H1 (cell line): ENCODE results near the gene CD226. TPM values are rescaled to one million over a fixed set of nuclear protein-coding genes. Genes with fewer than 3 reads are reported as not detected.

Source experiments
- CREB1 ChIP-seq: IDR thresholded peaks from 2 replicates; pipeline ENCODE4 v1.6.1; 2012; ENCODE audit warnings: inconsistent platforms
- SP1 ChIP-seq: IDR thresholded peaks from 2 replicates; pipeline ENCODE4 v1.6.1; 2011; ENCODE audit warnings: low read depth, low read length
- SRF ChIP-seq: IDR thresholded peaks from 2 replicates; pipeline ENCODE4 v1.6.1; 2011; ENCODE audit warnings: mild to moderate bottlenecking, low read depth, low read length, moderate library complexity
- TEAD4 ChIP-seq: IDR thresholded peaks from 2 replicates; pipeline ENCODE4 v1.6.1; 2012; ENCODE audit warnings: low read depth, low read length, inconsistent platforms, mixed read lengths
- USF2 ChIP-seq: IDR thresholded peaks from 2 replicates; pipeline ENCODE4 v1.6.1; 2011; ENCODE audit warnings: low read length, improper control_type of control experiment
- polyA plus RNA-seq, 7 experiments: library from polyadenylated mRNA; depleted of rRNA in 3 of 7; stranded (reverse) in 5 of 7; unstranded in 2 of 7; fragments of >200 nt in 5 of 7; fragments of 200-250 nt in 2 of 7; gene quantifications; 1 replicate in 5 of 7; 2 replicates in 1 of 7; 4 replicates in 1 of 7; pipeline versions ENCODE4 v1.2.1 to v1.2.3, GENCODE V29; 2011 to 2013; ENCODE audit warnings: missing spikeins in 2 of 7, mixed read lengths in 2 of 7
- total RNA-seq: library from RNA; stranded (reverse); fragmentation: NEBNext Ultra II Directional; extraction: Animal tissue kit (Norgen Biotek cat#: 25700); gene quantifications from 2 replicates; pipeline ENCODE4 v1.2.1, GENCODE V29; 2021

Gene CD226
- total and polyA plus RNA-seq, 2 of the 8 experiments (the other 6 are each of a cell fraction or from before 2014, with no cell fraction given), result not detected

DNA sequence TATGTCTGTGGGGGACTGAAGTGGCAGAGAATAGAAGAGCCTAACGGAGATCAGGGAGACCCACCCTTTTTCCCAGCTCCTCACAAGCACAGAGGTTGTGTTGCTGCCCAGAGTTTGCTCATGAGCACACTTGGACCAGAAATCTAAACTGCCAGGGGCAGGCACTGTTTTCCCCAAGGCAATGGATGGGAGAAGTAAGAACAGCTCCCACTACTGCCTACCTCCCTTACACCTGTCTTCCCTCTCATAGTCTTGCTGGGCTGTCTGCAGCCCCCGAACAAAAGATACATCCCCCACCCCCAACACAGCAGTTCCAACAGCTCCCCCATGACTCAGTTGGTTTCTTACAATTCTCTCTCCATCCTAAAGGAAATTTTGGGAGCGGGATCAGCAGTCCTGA lies 48.1 kb upstream of the CD226 start (continued):
- TF ChIP-seq USF2 (no peak), TEAD4 (no peak), SP1 (no peak), CREB1 (no peak), SRF (no peak)
